ENCODE results near the gene ANXA2R. TPM values are rescaled to one million over a fixed set of nuclear protein-coding genes. Genes with fewer than 3 reads are reported as not detected.

The ANXA2R gene
- total RNA-seq, 1 experiment from 2014 or later, result 0.72 TPM

- TF ChIP-seq JAZF1 (CRISPR knock-in tag; IDR thresholded peaks at IDR 0.05), result no peak
- TF ChIP-seq FOXK1 (CRISPR knock-in tag; IDR thresholded peaks at IDR 0.05), result no peak
- TF ChIP-seq GABPB1 (CRISPR knock-in tag; IDR thresholded peaks at IDR 0.05), result peak; percentile 13; the same call in 1 of the 2 replicates
- peak; percentile 83 for TF ChIP-seq CTCF (IDR thresholded peaks at IDR 0.05)
- no peak for TF ChIP-seq HMGA2 (CRISPR knock-in tag; IDR thresholded peaks at IDR 0.05)
- TF ChIP-seq, protein P1, sequence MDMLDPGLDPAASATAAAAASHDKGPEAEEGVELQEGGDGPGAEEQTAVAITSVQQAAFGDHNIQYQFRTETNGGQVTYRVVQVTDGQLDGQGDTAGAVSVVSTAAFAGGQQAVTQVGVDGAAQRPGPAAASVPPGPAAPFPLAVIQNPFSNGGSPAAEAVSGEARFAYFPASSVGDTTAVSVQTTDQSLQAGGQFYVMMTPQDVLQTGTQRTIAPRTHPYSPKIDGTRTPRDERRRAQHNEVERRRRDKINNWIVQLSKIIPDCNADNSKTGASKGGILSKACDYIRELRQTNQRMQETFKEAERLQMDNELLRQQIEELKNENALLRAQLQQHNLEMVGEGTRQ (CRISPR knock-in tag; IDR thresholded peaks at IDR 0.05), result no peak
- TF ChIP-seq IRF2 (CRISPR knock-in tag; IDR thresholded peaks at IDR 0.05; ENCODE audit: borderline replicate concordance, low read depth), result no peak
- peak; percentile 30; the same call in 1 of the 2 replicates for TF ChIP-seq SP1 (CRISPR knock-in tag; conservative IDR thresholded peaks at IDR 0.05)
- TF ChIP-seq ZNF425 (CRISPR knock-in tag; conservative IDR thresholded peaks at IDR 0.05), result no peak
- TF ChIP-seq ATF2 (CRISPR knock-in tag; IDR thresholded peaks at IDR 0.05; ENCODE audit: borderline replicate concordance, low read depth), result no peak
- TF ChIP-seq ETV6 (CRISPR knock-in tag; IDR thresholded peaks at IDR 0.05), result peak; percentile 97
- TF ChIP-seq NR3C1 (CRISPR knock-in tag; conservative IDR thresholded peaks at IDR 0.05; ENCODE audit: low read depth), result no peak
- TF ChIP-seq KAT7 (CRISPR knock-in tag; IDR thresholded peaks at IDR 0.05; ENCODE audit: borderline replicate concordance), result no peak
- TF ChIP-seq ZNF232 (CRISPR knock-in tag; IDR thresholded peaks at IDR 0.05), result no peak
- TF ChIP-seq, protein P2, sequence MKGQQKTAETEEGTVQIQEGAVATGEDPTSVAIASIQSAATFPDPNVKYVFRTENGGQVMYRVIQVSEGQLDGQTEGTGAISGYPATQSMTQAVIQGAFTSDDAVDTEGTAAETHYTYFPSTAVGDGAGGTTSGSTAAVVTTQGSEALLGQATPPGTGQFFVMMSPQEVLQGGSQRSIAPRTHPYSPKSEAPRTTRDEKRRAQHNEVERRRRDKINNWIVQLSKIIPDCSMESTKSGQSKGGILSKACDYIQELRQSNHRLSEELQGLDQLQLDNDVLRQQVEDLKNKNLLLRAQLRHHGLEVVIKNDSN (CRISPR knock-in tag; IDR thresholded peaks at IDR 0.05), result no peak
- TF ChIP-seq, protein P3, sequence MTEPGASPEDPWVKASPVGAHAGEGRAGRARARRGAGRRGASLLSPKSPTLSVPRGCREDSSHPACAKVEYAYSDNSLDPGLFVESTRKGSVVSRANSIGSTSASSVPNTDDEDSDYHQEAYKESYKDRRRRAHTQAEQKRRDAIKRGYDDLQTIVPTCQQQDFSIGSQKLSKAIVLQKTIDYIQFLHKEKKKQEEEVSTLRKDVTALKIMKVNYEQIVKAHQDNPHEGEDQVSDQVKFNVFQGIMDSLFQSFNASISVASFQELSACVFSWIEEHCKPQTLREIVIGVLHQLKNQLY (CRISPR knock-in tag; IDR thresholded peaks at IDR 0.05), result no peak
- TF ChIP-seq E2F1 (CRISPR knock-in tag; IDR thresholded peaks at IDR 0.05), result no peak
- 0 out of 2 replicates have a peak, but pooled peaks have one; percentile 43 for TF ChIP-seq HMGXB4 (CRISPR knock-in tag; IDR thresholded peaks at IDR 0.05)
- TF ChIP-seq OVOL2 (CRISPR knock-in tag; IDR thresholded peaks at IDR 0.05; ENCODE audit: borderline replicate concordance), result no peak
- TF ChIP-seq, protein P4, sequence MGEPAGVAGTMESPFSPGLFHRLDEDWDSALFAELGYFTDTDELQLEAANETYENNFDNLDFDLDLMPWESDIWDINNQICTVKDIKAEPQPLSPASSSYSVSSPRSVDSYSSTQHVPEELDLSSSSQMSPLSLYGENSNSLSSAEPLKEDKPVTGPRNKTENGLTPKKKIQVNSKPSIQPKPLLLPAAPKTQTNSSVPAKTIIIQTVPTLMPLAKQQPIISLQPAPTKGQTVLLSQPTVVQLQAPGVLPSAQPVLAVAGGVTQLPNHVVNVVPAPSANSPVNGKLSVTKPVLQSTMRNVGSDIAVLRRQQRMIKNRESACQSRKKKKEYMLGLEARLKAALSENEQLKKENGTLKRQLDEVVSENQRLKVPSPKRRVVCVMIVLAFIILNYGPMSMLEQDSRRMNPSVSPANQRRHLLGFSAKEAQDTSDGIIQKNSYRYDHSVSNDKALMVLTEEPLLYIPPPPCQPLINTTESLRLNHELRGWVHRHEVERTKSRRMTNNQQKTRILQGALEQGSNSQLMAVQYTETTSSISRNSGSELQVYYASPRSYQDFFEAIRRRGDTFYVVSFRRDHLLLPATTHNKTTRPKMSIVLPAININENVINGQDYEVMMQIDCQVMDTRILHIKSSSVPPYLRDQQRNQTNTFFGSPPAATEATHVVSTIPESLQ (CRISPR knock-in tag; IDR thresholded peaks at IDR 0.05), result no peak
- TF ChIP-seq FOXP1 (CRISPR knock-in tag; IDR thresholded peaks at IDR 0.05; ENCODE audit: borderline replicate concordance), result no peak
- no peak for TF ChIP-seq E2F5 (CRISPR knock-in tag; IDR thresholded peaks at IDR 0.05)
- no peak for TF ChIP-seq ZNF416 (CRISPR knock-in tag; IDR thresholded peaks at IDR 0.05)
- TF ChIP-seq ZNF219 (CRISPR knock-in tag; IDR thresholded peaks at IDR 0.05; ENCODE audit: borderline replicate concordance), result no peak
These were observed 45.4 kb downstream of the ANXA2R start (continued) for GRCh38 chr5:42994555-42995359.
